ENCODE measurements around the gene NCOA1. TPM values are rescaled to one million over a fixed set of nuclear protein-coding genes. Genes with fewer than 3 reads are reported as not detected.
"Not testable (repeated sequence)": the region's sequence is repeated elsewhere in the genome, so short reads cannot be mapped to it uniquely, and the experiment has no call there.

The NCOA1 gene
- total RNA-seq, 1 experiment from 2014 or later: 27.5 TPM

DNA sequence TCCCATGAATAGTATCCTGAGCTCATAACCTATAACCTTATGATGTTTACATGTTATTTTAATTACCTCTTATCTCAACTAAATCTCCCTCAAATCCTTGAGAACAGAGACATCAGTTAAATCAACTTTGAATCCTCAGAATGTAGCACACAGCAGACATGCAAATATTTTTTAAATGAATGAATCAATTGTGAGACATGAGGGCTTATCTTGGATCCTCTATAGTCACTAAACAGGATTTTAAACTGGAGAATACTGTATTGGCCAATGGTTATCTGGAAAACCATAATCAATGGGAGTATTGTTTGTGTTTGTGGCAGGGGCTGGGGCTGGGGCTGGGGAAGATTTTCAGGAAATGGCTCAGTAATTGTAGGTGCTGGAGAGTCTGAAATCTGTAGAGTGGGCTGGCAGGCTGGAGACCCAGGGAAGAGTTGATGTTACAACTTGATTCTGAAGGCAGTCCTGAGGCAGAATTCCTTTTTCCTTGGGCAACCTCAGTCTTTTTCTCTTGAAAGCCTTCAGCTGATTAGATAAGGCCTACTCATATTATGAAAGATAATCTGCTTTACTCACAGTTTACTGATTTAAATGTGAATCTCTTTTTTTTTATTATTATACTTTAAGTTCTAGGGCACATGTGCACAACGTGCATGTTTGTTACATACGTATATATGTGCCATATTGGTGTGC lies 106.3 kb downstream of the NCOA1 start:
- Histone ChIP-seq H3K27ac (ENCODE audit: low read depth, low read length, poor library complexity, severe bottlenecking) (no peak overlapping the region), H3K9me3 (ENCODE audit: low read depth, low read length, poor library complexity, severe bottlenecking) (no peaks in the 10 kb centered on the region), H3K4me1 (ENCODE audit: insufficient read depth, low read length, poor library complexity, severe bottlenecking) (peaks cover 34% of the 10 kb centered on the region), H3K27me3 (replicated peaks; ENCODE audit: insufficient read depth, low read depth, low read length, poor library complexity) (no peaks in the 10 kb centered on the region), H3K4me3 (ENCODE audit: low read depth, low read length, poor library complexity, severe bottlenecking) (no peak overlapping the region), H3K36me3 (ENCODE audit: insufficient read depth, low read length, poor library complexity, severe bottlenecking) (no peaks in the 10 kb centered on the region)
- DNase-seq (ENCODE audit: low spot score): no peak
- no TSS peak for BruUV-seq (replicated peaks)
- TF ChIP-seq, protein P1, sequence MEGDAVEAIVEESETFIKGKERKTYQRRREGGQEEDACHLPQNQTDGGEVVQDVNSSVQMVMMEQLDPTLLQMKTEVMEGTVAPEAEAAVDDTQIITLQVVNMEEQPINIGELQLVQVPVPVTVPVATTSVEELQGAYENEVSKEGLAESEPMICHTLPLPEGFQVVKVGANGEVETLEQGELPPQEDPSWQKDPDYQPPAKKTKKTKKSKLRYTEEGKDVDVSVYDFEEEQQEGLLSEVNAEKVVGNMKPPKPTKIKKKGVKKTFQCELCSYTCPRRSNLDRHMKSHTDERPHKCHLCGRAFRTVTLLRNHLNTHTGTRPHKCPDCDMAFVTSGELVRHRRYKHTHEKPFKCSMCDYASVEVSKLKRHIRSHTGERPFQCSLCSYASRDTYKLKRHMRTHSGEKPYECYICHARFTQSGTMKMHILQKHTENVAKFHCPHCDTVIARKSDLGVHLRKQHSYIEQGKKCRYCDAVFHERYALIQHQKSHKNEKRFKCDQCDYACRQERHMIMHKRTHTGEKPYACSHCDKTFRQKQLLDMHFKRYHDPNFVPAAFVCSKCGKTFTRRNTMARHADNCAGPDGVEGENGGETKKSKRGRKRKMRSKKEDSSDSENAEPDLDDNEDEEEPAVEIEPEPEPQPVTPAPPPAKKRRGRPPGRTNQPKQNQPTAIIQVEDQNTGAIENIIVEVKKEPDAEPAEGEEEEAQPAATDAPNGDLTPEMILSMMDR (conservative IDR thresholded peaks at IDR 0.05; ENCODE audit: low read depth, low read length): no peak
- no peak for TF ChIP-seq EZH2 (IDR thresholded peaks at IDR 0.05; ENCODE audit: borderline replicate concordance, low read depth, low read length, poor library complexity, severe bottlenecking)
- ChIA-PET CTCF (no interaction called here), POLR2A (ENCODE audit: low non-redundant PET) (no interaction called here)
- intact Hi-C loops (cut with micrococcal nuclease; ENCODE audit: unreplicated experiment): no loop called here

DNA sequence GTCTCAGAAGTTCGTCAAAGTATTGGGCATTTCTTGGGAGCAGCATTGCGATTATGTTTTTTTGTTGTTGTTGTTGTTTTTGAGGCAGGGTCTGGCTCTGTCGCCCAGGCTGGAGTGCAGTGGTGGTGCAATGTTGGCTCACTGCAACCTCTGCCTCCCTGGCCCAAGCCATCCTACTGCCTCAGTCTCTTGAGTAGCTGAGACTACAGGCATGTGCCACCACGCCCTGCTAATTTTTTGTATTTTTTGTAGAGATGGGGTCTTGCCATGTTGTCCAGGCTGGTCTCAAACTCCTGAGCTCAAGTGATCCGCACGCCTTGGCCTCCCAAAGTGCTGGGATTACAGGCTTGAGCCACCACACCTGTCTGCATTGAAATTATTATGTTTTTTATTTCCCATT lies 109.1 kb downstream of the NCOA1 start:
- not testable (repeated sequence) for BruUV-seq (replicated peaks)

DNA sequence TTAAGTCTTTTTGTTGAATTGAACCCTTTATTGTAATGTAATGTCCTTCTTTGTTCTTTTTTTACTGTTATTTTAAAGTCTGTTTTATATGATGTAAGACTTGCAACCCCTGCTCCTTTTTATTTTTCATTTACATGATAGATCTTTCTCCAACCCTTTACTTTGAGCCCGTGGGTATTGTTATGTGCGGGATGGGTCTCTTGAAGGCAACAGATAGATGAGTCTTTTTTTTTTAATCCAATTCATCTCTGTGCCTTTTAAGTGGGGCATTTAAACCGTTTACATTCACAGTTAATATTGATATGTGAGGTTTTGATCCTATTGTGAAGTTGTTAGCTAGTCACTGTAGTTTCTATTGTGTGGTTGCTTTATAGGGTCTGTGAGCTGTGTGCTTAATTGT lies 120.6 kb downstream of the NCOA1 start:
- BruUV-seq (replicated peaks): no TSS peak
- H3K27me3 ChIP-seq (replicated peaks; ENCODE audit: insufficient read depth, low read depth, low read length, poor library complexity): no peaks in the 10 kb centered on the region
- TF ChIP-seq, protein P1 (conservative IDR thresholded peaks at IDR 0.05; ENCODE audit: low read depth, low read length): no peak
- no peak for TF ChIP-seq EZH2 (IDR thresholded peaks at IDR 0.05; ENCODE audit: borderline replicate concordance, low read depth, low read length, poor library complexity, severe bottlenecking)
- no peak overlapping the region for H3K4me3 ChIP-seq (ENCODE audit: low read depth, low read length, poor library complexity, severe bottlenecking)
- no peak overlapping the region for H3K27ac ChIP-seq (ENCODE audit: low read depth, low read length, poor library complexity, severe bottlenecking)
- CTCF ChIA-PET: no interaction called here
- DNase-seq (ENCODE audit: low spot score): no peak
- no peaks in the 10 kb centered on the region for H3K36me3 ChIP-seq (ENCODE audit: insufficient read depth, low read length, poor library complexity, severe bottlenecking)
- intact Hi-C loops (cut with micrococcal nuclease; ENCODE audit: unreplicated experiment): loop anchor here (2.0 kb wide), 1 partner anchor 215 kb away; no protein-coding TSS in a partner anchor
- peaks cover 3% of the 10 kb centered on the region for H3K4me1 ChIP-seq (ENCODE audit: insufficient read depth, low read length, poor library complexity, severe bottlenecking)
- POLR2A ChIA-PET (ENCODE audit: low non-redundant PET): no interaction called here
- peaks cover 12% of the 10 kb centered on the region for H3K9me3 ChIP-seq (ENCODE audit: low read depth, low read length, poor library complexity, severe bottlenecking)

More for the DNA sequence above, 109.1 kb downstream of the NCOA1 start:
- intact Hi-C loops (cut with micrococcal nuclease; ENCODE audit: unreplicated experiment); CTCF ChIA-PET; POLR2A ChIA-PET (ENCODE audit: low non-redundant PET); H3K27me3 ChIP-seq (replicated peaks; ENCODE audit: insufficient read depth, low read depth, low read length, poor library complexity); H3K36me3 ChIP-seq (ENCODE audit: insufficient read depth, low read length, poor library complexity, severe bottlenecking); H3K9me3 ChIP-seq (ENCODE audit: low read depth, low read length, poor library complexity, severe bottlenecking); H3K27ac ChIP-seq (ENCODE audit: low read depth, low read length, poor library complexity, severe bottlenecking); H3K4me3 ChIP-seq (ENCODE audit: low read depth, low read length, poor library complexity, severe bottlenecking); H3K4me1 ChIP-seq (ENCODE audit: insufficient read depth, low read length, poor library complexity, severe bottlenecking); DNase-seq (ENCODE audit: low spot score): not testable (repeated sequence)

Measured in A673 (cell line).